GM18868 (cell line): ENCODE results near the gene TRABD2B.

Experiments
- ATAC-seq: cut with Tn5 transposase; IDR thresholded peaks from one replicate; pipeline ENCODE4 v1.9.1; 2021; ENCODE audit warnings: mild to moderate bottlenecking, moderate library complexity; ENCODE audit not compliant: unreplicated experiment

The TRABD2B gene

GRCh38 chr1:47783638-47784496, 213.3 kb downstream of the TRABD2B start:
- ATAC-seq = no peak

GRCh38 chr1:47782414-47783166, 214.6 kb downstream of the TRABD2B start:
- ATAC-seq = no peak

GRCh38 chr1:47781171-47781959, 215.8 kb downstream of the TRABD2B start:
- ATAC-seq = no peak

- ATAC-seq = no peak
These were observed 216.7 kb downstream of the TRABD2B start for GRCh38 chr1:47780469-47780995.

GRCh38 chr1:47779613-47780012, 217.6 kb downstream of the TRABD2B start:
- ATAC-seq = no peak

GRCh38 chr1:47778280-47778679, 218.9 kb downstream of the TRABD2B start:
- no peak for ATAC-seq

- no peak for ATAC-seq
These were observed 219.9 kb downstream of the TRABD2B start for GRCh38 chr1:47777322-47777721.

GRCh38 chr1:47776667-47777131, 220.5 kb downstream of the TRABD2B start:
- no peak for ATAC-seq

GRCh38 chr1:47774986-47775834, 222.0 kb downstream of the TRABD2B start:
- no peak for ATAC-seq

GRCh38 chr1:47772960-47773682, 224.1 kb downstream of the TRABD2B start:
- no peak for ATAC-seq

- no peak for ATAC-seq
These were observed 224.9 kb downstream of the TRABD2B start for GRCh38 chr1:47772281-47772680.

- no peak for ATAC-seq
These were observed 225.4 kb downstream of the TRABD2B start for GRCh38 chr1:47771751-47772150.

- ATAC-seq = no peak
These were observed 227.2 kb downstream of the TRABD2B start for GRCh38 chr1:47769983-47770382.

GRCh38 chr1:47769295-47769694, 227.9 kb downstream of the TRABD2B start:
- ATAC-seq = no peak

GRCh38 chr1:47767741-47768100, 229.5 kb downstream of the TRABD2B start:
- ATAC-seq = no peak

- no peak for ATAC-seq
These were observed 230.1 kb downstream of the TRABD2B start for GRCh38 chr1:47766832-47767740.

- no peak for ATAC-seq
These were observed 231.3 kb downstream of the TRABD2B start for GRCh38 chr1:47765742-47766485.

GRCh38 chr1:47765236-47765635, 231.9 kb downstream of the TRABD2B start:
- no peak for ATAC-seq
